IPS-18c (cell line): ENCODE data around the gene GALP.
"Not testable (repeated sequence)": the region's sequence is repeated elsewhere in the genome, so short reads cannot be mapped to it uniquely, and the experiment has no call there.

ENCODE experiments used
- H3K4me3 ChIP-seq: 2 replicates; pipeline ENCODE4 v1.7.0; 2013; ENCODE audit warnings: low read depth, mild to moderate bottlenecking, low read length, moderate library complexity; ENCODE audit not compliant: insufficient read depth
- H3K9me3 ChIP-seq: one replicate; pipeline ENCODE4 v1.6.1; 2013; ENCODE audit warnings: mild to moderate bottlenecking, low read length, moderate library complexity; ENCODE audit not compliant: control insufficient read depth, insufficient read depth

GALP gene

DNA sequence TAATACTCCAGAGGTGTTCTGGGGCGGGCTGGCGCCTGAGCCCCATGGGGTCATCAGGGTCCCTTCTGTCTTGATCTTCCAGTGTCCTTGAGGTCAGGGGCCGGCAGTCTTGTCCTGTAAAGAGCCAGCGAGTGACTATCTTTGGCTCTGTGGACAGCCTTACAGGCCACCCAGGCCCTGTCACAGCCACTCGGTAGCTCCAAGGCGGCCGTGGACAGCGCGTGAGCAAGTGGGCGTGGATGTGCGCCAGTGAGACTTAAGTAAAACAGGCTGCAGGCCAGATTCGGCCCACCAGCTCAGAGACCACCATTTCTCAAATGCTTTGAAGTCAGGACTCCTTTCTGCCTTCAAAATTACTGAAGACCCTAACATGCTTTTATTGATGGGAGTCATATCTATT lies 31.0 kb upstream of the GALP start:
- Histone ChIP-seq H3K9me3 (no peaks in the 10 kb centered on the region), H3K4me3 (no peak overlapping the region)

GRCh38 chr19:56145698-56146097 lies 30.1 kb upstream of the GALP start:
- Histone ChIP-seq H3K4me3 (no peak overlapping the region), H3K9me3 (no peaks in the 10 kb centered on the region)

DNA sequence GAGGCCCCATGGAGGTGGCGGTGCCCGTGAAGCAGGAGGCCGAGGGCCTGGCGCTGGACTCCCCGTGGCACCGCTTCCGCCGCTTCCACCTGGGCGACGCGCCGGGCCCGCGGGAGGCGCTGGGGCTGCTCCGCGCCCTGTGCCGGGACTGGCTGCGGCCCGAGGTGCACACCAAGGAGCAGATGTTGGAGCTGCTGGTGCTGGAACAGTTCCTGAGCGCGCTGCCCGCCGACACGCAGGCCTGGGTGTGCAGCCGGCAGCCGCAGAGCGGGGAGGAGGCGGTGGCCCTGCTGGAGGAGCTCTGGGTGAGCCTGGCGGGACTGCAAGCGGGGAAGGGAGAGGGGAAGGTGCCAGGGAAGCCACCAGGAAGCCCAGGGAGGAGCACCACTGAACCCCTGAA lies 28.9 kb upstream of the GALP start:
- Histone ChIP-seq H3K9me3 (no peaks in the 10 kb centered on the region), H3K4me3 (no peak overlapping the region)

DNA sequence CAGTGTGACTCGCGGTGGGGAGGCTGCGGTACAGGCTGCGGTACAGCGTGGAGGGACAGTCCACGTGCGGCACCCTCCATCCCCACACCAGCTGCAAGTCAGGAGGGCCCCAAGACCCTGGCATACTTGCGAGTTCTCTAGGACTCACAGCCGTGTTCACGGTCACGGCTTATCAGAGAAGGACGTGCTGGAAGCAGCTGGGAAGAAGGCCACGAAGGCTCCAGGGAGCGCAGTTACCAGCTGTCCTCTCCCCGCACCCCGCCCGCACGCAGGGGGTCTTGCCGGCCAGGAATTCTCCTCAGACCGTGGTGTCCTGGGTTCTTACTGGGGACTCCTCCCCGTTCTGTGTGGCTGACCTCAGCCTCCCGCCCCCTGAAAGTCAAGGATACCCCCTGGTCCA lies 28.5 kb upstream of the GALP start:
- Histone ChIP-seq H3K4me3 (no peak overlapping the region), H3K9me3 (no peaks in the 10 kb centered on the region)

DNA sequence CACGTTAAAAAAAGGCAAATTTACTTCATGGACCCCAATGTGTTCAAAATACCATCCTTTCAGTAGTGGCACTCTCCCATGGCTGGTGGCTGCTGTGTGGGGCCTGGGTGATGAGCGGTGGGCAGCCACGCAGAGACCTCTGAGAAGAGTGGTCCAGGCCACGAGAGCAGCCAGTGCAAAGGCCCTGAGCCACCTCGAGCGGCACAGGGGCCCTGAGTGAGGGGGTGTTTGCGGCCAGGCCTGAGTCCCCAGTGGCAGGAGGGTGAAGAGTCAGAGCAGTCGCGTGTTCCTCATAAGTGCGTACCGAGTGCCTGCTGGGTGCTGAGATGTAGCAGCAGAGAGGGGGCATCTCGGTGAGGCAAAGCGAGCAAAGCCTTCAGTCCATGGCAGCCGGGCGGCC lies 27.7 kb upstream of the GALP start:
- Histone ChIP-seq H3K9me3 (no peaks in the 10 kb centered on the region), H3K4me3 (no peak overlapping the region)

DNA sequence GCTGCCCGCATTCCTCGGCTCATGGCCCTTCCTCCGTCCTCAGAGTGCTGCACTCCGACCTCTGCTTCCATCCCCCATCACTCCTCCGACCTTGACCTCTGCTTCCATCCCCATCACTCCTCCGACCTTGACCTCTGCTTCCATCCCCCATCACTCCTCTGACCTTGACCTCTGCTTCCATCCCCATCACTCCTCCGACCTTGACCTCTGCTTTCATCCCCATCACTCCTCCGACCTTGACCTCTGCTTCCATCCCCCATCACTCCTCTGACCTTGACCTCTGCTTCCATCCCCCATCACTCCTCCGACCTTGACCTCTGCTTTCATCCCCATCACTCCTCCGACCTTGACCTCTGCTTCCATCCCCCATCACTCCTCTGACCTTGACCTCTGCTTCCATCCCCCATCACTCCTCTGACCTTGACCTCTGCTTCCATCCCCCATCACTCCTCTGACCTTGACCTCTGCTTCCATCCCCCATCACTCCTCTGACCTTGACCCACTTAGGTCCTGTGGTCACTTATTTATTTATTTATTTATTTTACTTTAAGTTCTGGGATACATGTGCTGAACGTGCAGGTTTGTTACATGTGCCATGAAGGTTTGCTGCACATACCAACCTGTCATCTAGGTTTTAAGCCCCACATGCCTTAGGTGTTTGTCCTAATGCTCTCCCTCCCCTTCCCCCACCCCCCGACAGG lies 26.7 kb upstream of the GALP start:
- H3K9me3 ChIP-seq, H3K4me3 ChIP-seq: not testable (repeated sequence)

DNA sequence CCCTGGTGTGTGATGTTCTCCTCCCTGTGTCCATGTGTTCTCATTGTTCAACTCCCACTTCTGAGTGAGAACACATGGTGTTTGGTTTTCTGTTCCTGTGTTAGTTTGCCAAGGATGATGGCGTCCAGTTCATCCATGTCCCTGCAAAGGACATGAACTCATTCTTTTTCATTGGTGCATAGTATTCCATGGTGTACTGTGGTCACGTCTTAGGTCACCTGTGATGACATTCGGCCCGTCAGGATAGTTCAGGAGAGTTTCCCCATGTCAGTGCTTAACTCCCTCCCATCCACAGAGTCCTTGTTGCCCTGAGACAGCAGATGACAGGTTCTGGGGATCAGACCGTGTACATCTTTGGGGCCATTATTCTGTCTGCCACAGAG lies 26.2 kb upstream of the GALP start:
- no peak overlapping the region for H3K4me3 ChIP-seq
- no peaks in the 10 kb centered on the region for H3K9me3 ChIP-seq

GRCh38 chr19:56150358-56150757 lies 25.4 kb upstream of the GALP start:
- Histone ChIP-seq H3K4me3 (no peak overlapping the region), H3K9me3 (no peaks in the 10 kb centered on the region)

DNA sequence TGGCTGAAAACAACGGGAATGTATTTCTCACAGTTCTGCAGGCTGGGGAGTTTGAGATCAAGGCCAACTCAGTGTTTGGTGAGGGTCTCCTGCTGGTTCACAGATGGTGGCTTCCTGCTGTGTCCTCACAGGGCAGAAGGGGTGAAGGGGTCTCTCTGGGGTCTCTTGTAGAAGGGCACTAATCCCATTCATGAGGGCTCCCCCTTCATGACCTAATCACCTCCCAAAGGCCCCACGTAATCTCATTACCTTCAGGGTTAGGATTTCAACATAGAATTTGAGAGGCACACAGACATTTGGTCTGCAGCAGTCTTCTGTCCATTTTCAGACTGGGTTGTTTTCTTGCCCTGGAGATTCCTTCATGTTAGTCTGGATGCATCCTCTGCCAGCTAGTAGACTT lies 23.2 kb upstream of the GALP start:
- H3K4me3 ChIP-seq, result no peak overlapping the region
- no peaks in the 10 kb centered on the region for H3K9me3 ChIP-seq

DNA sequence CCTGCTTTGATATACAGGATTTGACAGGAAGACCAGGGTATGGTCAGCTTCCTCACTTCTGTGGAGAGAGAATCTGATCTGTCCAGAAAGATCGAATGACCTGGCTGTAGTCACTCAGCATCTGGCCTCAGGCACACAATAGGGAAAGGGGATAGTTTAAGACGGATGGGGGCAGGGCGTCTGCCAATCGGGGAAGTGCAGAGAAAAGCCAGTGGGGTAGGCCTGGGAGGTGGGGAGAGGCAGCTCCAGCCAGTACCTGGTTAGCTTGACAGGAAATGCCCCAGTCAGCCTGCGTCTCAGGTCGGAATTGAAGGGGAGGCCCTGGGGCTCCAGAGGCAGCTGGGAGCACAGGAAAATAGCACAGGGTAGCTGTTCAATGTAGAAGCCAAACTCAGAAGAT lies 22.3 kb upstream of the GALP start:
- Histone ChIP-seq H3K9me3 (no peaks in the 10 kb centered on the region), H3K4me3 (no peak overlapping the region)

- no peaks in the 10 kb centered on the region for H3K9me3 ChIP-seq
Observed at GRCh38 chr19:56155124-56155687, 20.6 kb upstream of the GALP start.

DNA sequence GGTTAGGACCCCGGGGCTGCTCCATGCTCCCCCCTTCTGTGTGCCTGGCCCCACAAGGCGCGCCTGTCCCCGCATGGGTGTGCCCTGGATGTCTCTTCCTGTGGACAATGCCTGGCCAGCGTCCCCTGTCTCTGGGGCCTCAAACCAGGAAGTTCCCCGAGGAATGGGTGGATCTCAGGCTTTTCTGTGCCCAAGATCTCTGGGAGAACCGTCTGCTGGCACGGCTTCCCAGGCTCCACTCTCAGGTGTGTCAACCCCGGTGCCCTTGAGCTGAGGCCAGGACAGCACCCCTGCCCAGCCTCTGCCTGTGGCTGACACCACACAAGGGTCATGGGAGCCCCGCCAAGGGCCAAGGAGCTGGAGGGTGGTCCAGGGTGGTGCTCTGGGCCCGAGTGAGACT lies 19.0 kb upstream of the GALP start:
- Histone ChIP-seq H3K4me3 (no peak overlapping the region), H3K9me3 (no peaks in the 10 kb centered on the region)

More at GRCh38 chr19:56155124-56155687, 20.6 kb upstream of the GALP start:
- H3K4me3 ChIP-seq, result no peak overlapping the region

DNA sequence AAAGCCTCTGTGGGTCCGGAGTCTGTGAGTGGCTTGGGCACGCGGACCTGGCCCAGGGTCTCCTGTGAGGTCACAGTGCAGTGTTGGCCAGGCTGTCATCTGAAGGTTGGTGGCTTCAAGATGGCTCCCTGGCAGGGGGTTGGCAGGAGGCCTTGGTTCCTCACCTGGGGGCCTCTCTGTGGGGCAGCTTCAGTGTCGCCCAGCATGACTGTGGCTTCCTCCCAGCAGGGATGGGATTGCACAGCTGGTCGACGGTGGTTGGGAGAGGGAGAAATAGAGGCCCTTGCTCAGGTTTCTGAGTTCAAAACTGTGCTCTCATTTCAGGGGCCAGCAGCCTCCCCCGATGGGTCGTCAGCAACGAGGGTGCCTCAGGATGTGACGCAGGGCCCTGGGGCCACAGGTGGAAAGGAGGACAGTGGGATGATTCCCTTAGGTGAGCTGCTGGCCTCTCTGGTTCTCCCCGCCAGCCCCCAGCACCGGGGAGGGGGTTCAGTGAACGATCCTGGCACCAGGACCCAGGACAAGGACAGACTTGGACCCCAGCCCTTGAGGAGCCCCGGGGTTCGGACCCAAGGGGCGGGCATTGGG lies 17.5 kb upstream of the GALP start:
- no peak overlapping the region for H3K4me3 ChIP-seq

GRCh38 chr19:56159009-56159559 lies 16.7 kb upstream of the GALP start:
- H3K4me3 ChIP-seq, result no peak overlapping the region
- H3K9me3 ChIP-seq, result no peaks in the 10 kb centered on the region

More for the DNA sequence above, 17.5 kb upstream of the GALP start:
- no peaks in the 10 kb centered on the region for H3K9me3 ChIP-seq

GRCh38 chr19:56159622-56160271 lies 16.1 kb upstream of the GALP start:
- Histone ChIP-seq H3K4me3 (no peak overlapping the region), H3K9me3 (no peaks in the 10 kb centered on the region)

DNA sequence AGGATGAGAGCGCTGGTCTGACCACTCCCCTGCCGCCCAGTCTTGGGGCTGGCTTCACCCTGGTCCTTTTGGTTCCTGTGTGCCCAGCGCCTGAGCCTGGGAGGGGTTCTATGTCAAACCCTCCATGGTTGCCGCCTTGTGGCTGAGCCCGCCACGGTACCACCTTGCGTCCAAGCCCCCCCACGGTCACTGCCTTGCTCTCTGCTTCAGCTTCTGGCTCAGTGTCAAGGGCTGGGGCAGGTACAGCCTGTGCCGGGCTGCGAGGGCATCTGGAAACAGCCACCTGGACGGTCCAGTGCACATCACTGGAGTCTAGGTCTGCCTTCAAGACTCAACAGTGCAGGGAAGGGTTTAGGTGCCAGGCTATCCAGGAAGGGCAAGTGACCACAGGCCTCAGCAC lies 14.3 kb upstream of the GALP start:
- Histone ChIP-seq H3K9me3 (no peaks in the 10 kb centered on the region), H3K4me3 (no peak overlapping the region; the same call in 1 of the 2 replicates)

GRCh38 chr19:56162258-56162657 lies 13.6 kb upstream of the GALP start:
- Histone ChIP-seq H3K4me3 (no peak overlapping the region), H3K9me3 (no peaks in the 10 kb centered on the region)

DNA sequence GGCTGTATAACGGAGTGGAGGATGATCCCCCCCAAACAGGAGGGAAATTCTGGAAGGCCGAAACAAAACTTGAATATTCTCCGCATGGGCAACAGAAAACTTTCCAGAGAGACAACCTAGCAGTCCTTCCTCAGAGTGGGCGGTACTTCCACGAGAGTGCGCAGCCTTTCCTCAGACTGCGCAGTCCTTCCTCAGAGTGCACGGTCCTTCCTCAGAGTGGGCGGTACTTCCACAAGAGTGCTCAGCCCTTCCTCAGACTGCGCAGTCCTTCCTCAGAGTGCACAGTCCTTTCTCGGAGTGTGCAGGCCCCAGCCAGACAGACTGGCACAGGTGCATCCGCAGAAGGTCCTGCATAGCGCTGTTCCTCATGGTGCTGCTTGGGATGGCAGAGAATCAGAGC lies 12.7 kb upstream of the GALP start:
- no peak overlapping the region for H3K4me3 ChIP-seq
- H3K9me3 ChIP-seq, result no peaks in the 10 kb centered on the region
